Panc1 (cell line): ENCODE data around the gene CREBBP. TPM values are rescaled to one million over a fixed set of nuclear protein-coding genes. Genes with fewer than 3 reads are reported as not detected.

Experiments used
- ATAC-seq: fragments of 200-7000 bp; cut with Tn5 transposase; 2 replicates; pipeline ENCODE4 v1.9.1; 2020; ENCODE audit warnings: mild to moderate bottlenecking, moderate library complexity
- BruUV-seq: library from RNA; stranded (reverse); fragments of 400-500 nt; replicated peaks from 2 replicates; lab custom pipeline; 2021; lab: Mats Ljungman, UMichigan
- CTCF ChIA-PET: fragments of 300-600 bp; sonication (Branson Sonifier 250); formaldehyde crosslinking; loops from one replicate; lab custom pipeline; 2022; ENCODE audit warnings: antibody characterized with exemption; lab: Charles Lee
- POLR2A ChIA-PET: fragments of 300-600 bp; sonication (Branson Sonifier 250); formaldehyde crosslinking; loops from one replicate; lab custom pipeline; 2022; ENCODE audit warnings: antibody characterized with exemption; lab: Charles Lee
- DNase-seq: peaks from one replicate; pipeline ENCODE4 v3.0.0-alpha.2; 2010; ENCODE audit warnings: low read depth, low spot score
- H3K27ac ChIP-seq: 2 replicates; pipeline ENCODE4 v1.5.1; 2011; ENCODE audit warnings: mild to moderate bottlenecking, low read length, inconsistent platforms
- H3K27me3 ChIP-seq: fragments of 200-500 bp; sonication (Bioruptor generic); 2 replicates; pipeline ENCODE4 v1.6.0; 2014; ENCODE audit warnings: low read length, inconsistent platforms; ENCODE audit not compliant: control insufficient read depth, insufficient read depth
- H3K36me3 ChIP-seq: fragments of 200-500 bp; sonication (Bioruptor generic); 2 replicates; pipeline ENCODE4 v1.5.1; 2014; ENCODE audit warnings: inconsistent platforms, mild to moderate bottlenecking, low read length, moderate library complexity; ENCODE audit not compliant: control insufficient read depth, insufficient read depth
- H3K4me1 ChIP-seq: 2 replicates; pipeline ENCODE4 v1.5.1; 2011; ENCODE audit warnings: inconsistent platforms, mild to moderate bottlenecking, low read length, moderate library complexity; ENCODE audit not compliant: control insufficient read depth, insufficient read depth
- H3K4me3 ChIP-seq, 2 experiments: 2 replicates each; pipeline ENCODE4 v1.5.1; 2011 to 2012; ENCODE audit warnings: low read depth in 2 of 2, low read length in 2 of 2, mild to moderate bottlenecking in 2 of 2, inconsistent platforms in 1 of 2, moderate library complexity in 1 of 2
- H3K9me3 ChIP-seq: fragments of 200-500 bp; sonication (Bioruptor generic); 2 replicates; pipeline ENCODE4 v1.5.1; 2014; ENCODE audit warnings: low read depth, mild to moderate bottlenecking, inconsistent platforms, low read length, moderate library complexity; ENCODE audit not compliant: control insufficient read depth, insufficient read depth
- CTCF ChIP-seq: fragments of 450-650 bp; IDR thresholded peaks from 2 replicates; pipeline ENCODE4 v1.5.1; 2017; ENCODE audit warnings: mild to moderate bottlenecking
- POLR2AphosphoS5 ChIP-seq: IDR thresholded peaks from 2 replicates; pipeline ENCODE4 v1.6.1; 2012; ENCODE audit warnings: mild to moderate bottlenecking, low read depth, low read length, moderate library complexity
- REST ChIP-seq, 2 experiments: IDR thresholded peaks; 2 replicates each; pipeline ENCODE4 v1.6.1; 2011 to 2012; ENCODE audit warnings: low read depth in 2 of 2, control low read depth in 1 of 2, low read length in 1 of 2, mild to moderate bottlenecking in 1 of 2, moderate library complexity in 1 of 2; ENCODE audit not compliant: insufficient read depth in 1 of 2
- SIN3A ChIP-seq: IDR thresholded peaks from 2 replicates; pipeline ENCODE4 v1.6.1; 2012; ENCODE audit warnings: low read depth, mild to moderate bottlenecking, low read length, moderate library complexity, borderline replicate concordance; ENCODE audit not compliant: insufficient read depth
- TCF7L2 ChIP-seq: IDR thresholded peaks from 2 replicates; pipeline ENCODE4 v1.6.1; 2011; ENCODE audit warnings: mild to moderate bottlenecking, low read depth, low read length, inconsistent platforms
- in situ Hi-C: cut with HindIII; loops from 2 replicates; pipeline ENCODE4 v1.10.0; 2016; ENCODE audit warnings: low sequenced_read_pairs, low pct_unique_long_range_greater_than_20kb
- intact Hi-C: fragments of 100-400 bp; cut with micrococcal nuclease; formaldehyde crosslinking; loops from one replicate; pipeline ENCODE4 v1.10.0; 2022; ENCODE audit not compliant: unreplicated experiment
- total RNA-seq: library from RNA; stranded (reverse); gene quantifications from one replicate; pipeline ENCODE4 v1.2.1, GENCODE V29; 2021; ENCODE audit not compliant: unreplicated experiment

The CREBBP gene
- total RNA-seq, 1 experiment from 2014 or later = 60.2 TPM

- TF ChIP-seq CTCF (no peak), SIN3A (no peak), REST (IDR thresholded peaks at IDR 0.05; ENCODE audit: insufficient read depth in 1 of 2, low read depth in 2 of 2, low read length in 1 of 2) (no peak), TCF7L2 (no peak), POLR2AphosphoS5 (no peak)
- ChIA-PET POLR2A (no interaction called here), CTCF (no interaction called here)
- H3K36me3 ChIP-seq = no peaks in the 10 kb centered on the region
- DNase-seq = no peak
- no peaks in the 10 kb centered on the region for H3K27me3 ChIP-seq
- no TSS peak for BruUV-seq
- no peak for ATAC-seq
- no peaks in the 10 kb centered on the region for H3K9me3 ChIP-seq
- H3K27ac ChIP-seq = no peak overlapping the region
- in situ Hi-C loops = no loop called here
- intact Hi-C loops = no loop called here
- no peak overlapping the region for H3K4me3 ChIP-seq
- H3K4me1 ChIP-seq = peaks cover 42% of the 10 kb centered on the region
Observed at GRCh38 chr16:3868967-3869366, 11.5 kb downstream of the CREBBP start.

GRCh38 chr16:3868556-3868955 lies 12.0 kb downstream of the CREBBP start:
- POLR2A ChIA-PET = interaction anchor here (0.6 kb wide), 1 partner anchor 504 kb away, joined by 3 read pairs; no protein-coding TSS in a partner anchor
- in situ Hi-C loops = no loop called here
- ATAC-seq = no peak
- no peak for DNase-seq
- H3K4me3 ChIP-seq = no peak overlapping the region
- no peaks in the 10 kb centered on the region for H3K9me3 ChIP-seq
- intact Hi-C loops = no loop called here
- BruUV-seq = no TSS peak
- no peaks in the 10 kb centered on the region for H3K36me3 ChIP-seq
- H3K27me3 ChIP-seq = no peaks in the 10 kb centered on the region
- H3K4me1 ChIP-seq = peaks cover 39% of the 10 kb centered on the region
- no peak overlapping the region for H3K27ac ChIP-seq
- TF ChIP-seq REST (IDR thresholded peaks at IDR 0.05; ENCODE audit: insufficient read depth in 1 of 2, low read depth in 2 of 2, low read length in 1 of 2) (no peak), TCF7L2 (no peak), SIN3A (no peak), POLR2AphosphoS5 (no peak), CTCF (no peak)
- CTCF ChIA-PET = no interaction called here
